Adipocyte (in vitro differentiated cells): ENCODE data around the gene DELE1.
"Not testable (repeated sequence)": the region's sequence is repeated elsewhere in the genome, so short reads cannot be mapped to it uniquely, and the experiment has no call there.

Experiments used
- DNase-seq: peaks from one replicate; pipeline ENCODE4 v3.0.0-alpha.2; 2015; ENCODE audit warnings: low read depth
- H3K27me3 ChIP-seq: replicated peaks from 2 replicates; pipeline ENCODE4 v1.7.0; 2013; ENCODE audit warnings: mild to moderate bottlenecking, low read length, moderate library complexity; ENCODE audit not compliant: control insufficient read depth, insufficient read depth
- H3K36me3 ChIP-seq: 2 replicates; pipeline ENCODE4 v1.7.0; 2013; ENCODE audit warnings: low read length, mild to moderate bottlenecking, moderate library complexity; ENCODE audit not compliant: control insufficient read depth, insufficient read depth, severe bottlenecking
- H3K4me1 ChIP-seq: 2 replicates; pipeline ENCODE4 v1.7.0; 2013; ENCODE audit warnings: mild to moderate bottlenecking, low read length, moderate library complexity; ENCODE audit not compliant: control insufficient read depth, insufficient read depth
- H3K4me3 ChIP-seq: 2 replicates; pipeline ENCODE4 v1.7.0; 2013; ENCODE audit warnings: mild to moderate bottlenecking, low read length, moderate library complexity
- H3K9ac ChIP-seq: 2 replicates; pipeline ENCODE4 v1.7.0; 2013; ENCODE audit warnings: mild to moderate bottlenecking, low read length, moderate library complexity
- H3K9me3 ChIP-seq: 2 replicates; pipeline ENCODE4 v1.7.0; 2013; ENCODE audit warnings: mild to moderate bottlenecking, low read length, moderate library complexity; ENCODE audit not compliant: control insufficient read depth

The DELE1 gene

GRCh38 chr5:141878711-141879425, 44.8 kb upstream of the DELE1 start:
- H3K9me3 ChIP-seq, result no peaks in the 10 kb centered on the region
- H3K36me3 ChIP-seq, result no peaks in the 10 kb centered on the region
- peaks cover 75% of the 10 kb centered on the region for H3K27me3 ChIP-seq
- peak overlapping the region; percentile 76 for H3K4me3 ChIP-seq
- H3K4me1 ChIP-seq, result peaks cover 29% of the 10 kb centered on the region
- DNase-seq, result peak; percentile 98
- H3K9ac ChIP-seq, result no peak overlapping the region

GRCh38 chr5:141879426-141879759, 44.3 kb upstream of the DELE1 start:
- H3K4me3 ChIP-seq, result no peak overlapping the region
- no peaks in the 10 kb centered on the region for H3K9me3 ChIP-seq
- H3K36me3 ChIP-seq, result no peaks in the 10 kb centered on the region
- H3K27me3 ChIP-seq, result peaks cover 72% of the 10 kb centered on the region
- peaks cover 27% of the 10 kb centered on the region for H3K4me1 ChIP-seq
- DNase-seq, result no peak
- H3K9ac ChIP-seq, result no peak overlapping the region

- DNase-seq, result no peak
- Histone ChIP-seq H3K9me3 (no peaks in the 10 kb centered on the region), H3K36me3 (no peaks in the 10 kb centered on the region), H3K4me1 (peaks cover 23% of the 10 kb centered on the region), H3K27me3 (peaks cover 72% of the 10 kb centered on the region), H3K4me3 (no peak overlapping the region), H3K9ac (no peak overlapping the region)
Measured at GRCh38 chr5:141879941-141880738, 43.5 kb upstream of the DELE1 start.

GRCh38 chr5:141880961-141881801, 42.5 kb upstream of the DELE1 start:
- H3K4me3 ChIP-seq, result no peak overlapping the region
- H3K36me3 ChIP-seq, result no peaks in the 10 kb centered on the region
- H3K27me3 ChIP-seq, result peaks cover 77% of the 10 kb centered on the region
- peaks cover 23% of the 10 kb centered on the region for H3K4me1 ChIP-seq
- H3K9me3 ChIP-seq, result no peaks in the 10 kb centered on the region
- DNase-seq, result no peak
- no peak overlapping the region for H3K9ac ChIP-seq

GRCh38 chr5:141881886-141882285, 41.8 kb upstream of the DELE1 start:
- Histone ChIP-seq H3K4me3 (no peak overlapping the region), H3K27me3 (peaks cover 70% of the 10 kb centered on the region), H3K9ac (no peak overlapping the region), H3K36me3 (no peaks in the 10 kb centered on the region), H3K9me3 (no peaks in the 10 kb centered on the region), H3K4me1 (peaks cover 16% of the 10 kb centered on the region)
- DNase-seq, result no peak

- DNase-seq, result no peak
- H3K9me3 ChIP-seq, result no peaks in the 10 kb centered on the region
- H3K36me3 ChIP-seq, result no peaks in the 10 kb centered on the region
- H3K27me3 ChIP-seq, result peaks cover 62% of the 10 kb centered on the region
- H3K4me3 ChIP-seq, result no peak overlapping the region
- H3K9ac ChIP-seq, result no peak overlapping the region
- H3K4me1 ChIP-seq, result peaks cover 9% of the 10 kb centered on the region
Measured at GRCh38 chr5:141882594-141883183, 41.0 kb upstream of the DELE1 start.

- Histone ChIP-seq H3K36me3 (no peaks in the 10 kb centered on the region), H3K27me3 (peaks cover 61% of the 10 kb centered on the region), H3K9me3 (no peaks in the 10 kb centered on the region), H3K9ac (no peak overlapping the region), H3K4me1 (peaks cover 6% of the 10 kb centered on the region), H3K4me3 (no peak overlapping the region)
- peak; percentile 66 for DNase-seq
Measured at GRCh38 chr5:141883184-141883891, 40.3 kb upstream of the DELE1 start.

- H3K27me3 ChIP-seq, result peaks cover 61% of the 10 kb centered on the region
- H3K36me3 ChIP-seq, result no peaks in the 10 kb centered on the region
- no peak for DNase-seq
- H3K9ac ChIP-seq, result no peak overlapping the region
- peaks cover 2% of the 10 kb centered on the region for H3K4me1 ChIP-seq
- no peak overlapping the region for H3K4me3 ChIP-seq
- H3K9me3 ChIP-seq, result no peaks in the 10 kb centered on the region
Measured at GRCh38 chr5:141883892-141884318, 39.8 kb upstream of the DELE1 start.

- no peaks in the 10 kb centered on the region for H3K4me1 ChIP-seq
- no peak overlapping the region for H3K4me3 ChIP-seq
- no peaks in the 10 kb centered on the region for H3K36me3 ChIP-seq
- H3K27me3 ChIP-seq, result peaks cover 15% of the 10 kb centered on the region
- no peak overlapping the region for H3K9ac ChIP-seq
- no peaks in the 10 kb centered on the region for H3K9me3 ChIP-seq
- peak; percentile 32 for DNase-seq
Measured at GRCh38 chr5:141889282-141889871, 34.3 kb upstream of the DELE1 start.

- H3K27me3 ChIP-seq, H3K9ac ChIP-seq, H3K36me3 ChIP-seq, H3K9me3 ChIP-seq, H3K4me3 ChIP-seq, DNase-seq, H3K4me1 ChIP-seq: not testable (repeated sequence)
Measured at GRCh38 chr5:141890429-141890828, 33.2 kb upstream of the DELE1 start.
